Measurements from ENCODE around the gene METTL26. TPM values are rescaled to one million over a fixed set of nuclear protein-coding genes. Genes with fewer than 3 reads are reported as not detected.

Gene METTL26
- total and polyA plus RNA-seq, 9 of the 15 experiments (the other 6 are each of a cell fraction or from before 2014, with no cell fraction given) = 7.3 to 262 (median 80.9) TPM

GRCh38 chr16:624526-625070, 11.5 kb downstream of the METTL26 start:
- BruUV-seq (replicated peaks) = no TSS peak
- ATAC-seq (no peak), DNase-seq (ENCODE audit: extremely low read depth in 1 of 4, low spot score in 3 of 4) (no peak), FAIRE-seq (no peak)
- WGBS (ENCODE audit: insufficient coverage, low coverage, missing lambda C conversion rate) = 74% methylated on average over 10 of the region's 10 CpGs
- peak overlapping the region; percentile 15; the same call in 1 of the 3 replicates for H3K27ac ChIP-seq (ENCODE audit: extremely low read depth, low read depth, low read length)
- H3K27me3 ChIP-seq (ENCODE audit: control insufficient read depth in 2 of 2, insufficient read depth in 2 of 2, low read length in 2 of 2) = no peaks in the 10 kb centered on the region
- no peak overlapping the region for H2AFZ ChIP-seq (ENCODE audit: low read depth, low read length)
- no peak overlapping the region for H3K4me3 ChIP-seq
- H3K79me2 ChIP-seq (ENCODE audit: control insufficient read depth, insufficient read depth, low read length) = peaks cover 17% of the 10 kb centered on the region; the same call in 2 of the 3 replicates
- H3K9ac ChIP-seq (ENCODE audit: insufficient read depth in 1 of 2, low read depth in 2 of 2, low read length in 2 of 2) = peak overlapping the region in 1 of 2 experiments; percentile 70; a peak in 2 of 4 replicates
- ChIA-PET CTCF (ENCODE audit: low intra/inter-chr PET ratio) (no interaction called here), POLR2A (interaction anchor here (0.6 to 2.1 kb wide), 4 partner anchors 12 to 39 kb away, joined by 3 to 8 read pairs (median 4); partner anchors contain the start of gene METTL26)
- H3K36me3 ChIP-seq (ENCODE audit: control insufficient read depth, insufficient read depth, low read length) = peaks cover 23% of the 10 kb centered on the region; the same call in 2 of the 3 replicates
- in situ Hi-C loops (cut with MboI) (no loop called here), intact Hi-C loops (cut with micrococcal nuclease) (no loop called here)
- no peaks in the 10 kb centered on the region for H4K20me1 ChIP-seq (replicated peaks; ENCODE audit: control insufficient read depth, insufficient read depth, low read length)
- H3K4me1 ChIP-seq (replicated peaks in 1 of 2; ENCODE audit: control insufficient read depth in 2 of 2, insufficient read depth in 2 of 2, low read length in 2 of 2) = peaks cover 24 to 89% of the 10 kb centered on the region in 2 experiments
- no peaks in the 10 kb centered on the region for H3K9me1 ChIP-seq (ENCODE audit: control insufficient read depth, insufficient read depth, low read length)
- H3K4me2 ChIP-seq (ENCODE audit: insufficient read depth, low read length) = no peak overlapping the region
- H3K9me3 ChIP-seq (replicated peaks; ENCODE audit: control insufficient read depth, insufficient read depth, low read depth, low read length) = no peaks in the 10 kb centered on the region
- no peak for TF ChIP-seq KDM2B (CRISPR knock-in tag; IDR thresholded peaks at IDR 0.05)
- TF ChIP-seq PRDM10 (IDR thresholded peaks at IDR 0.05; ENCODE audit: partially characterized antibody) = no peak
- no peak for TF ChIP-seq ZNF212 (CRISPR knock-in tag; IDR thresholded peaks at IDR 0.05)
- no peak for TF ChIP-seq ZNF431 (CRISPR knock-in tag; IDR thresholded peaks at IDR 0.05)
- no peak for TF ChIP-seq ZKSCAN8 (CRISPR knock-in tag; IDR thresholded peaks at IDR 0.05)
- TF ChIP-seq HOMEZ (CRISPR knock-in tag; IDR thresholded peaks at IDR 0.05) = no peak
- TF ChIP-seq IRF9 (tag; IDR thresholded peaks at IDR 0.05) = no peak
- no peak for TF ChIP-seq PTBP1 (IDR thresholded peaks at IDR 0.05; ENCODE audit: low read depth, low read length)
- no peak for TF ChIP-seq ZC3H4 (CRISPR knock-in tag; IDR thresholded peaks at IDR 0.05; ENCODE audit: borderline replicate concordance)
- no peak for TF ChIP-seq ZNF274 (IDR thresholded peaks at IDR 0.05; ENCODE audit: borderline replicate concordance, low read depth, low read length)
- TF ChIP-seq ZNF263 (CRISPR knock-in tag; IDR thresholded peaks at IDR 0.05; ENCODE audit: borderline replicate concordance) = no peak
- TF ChIP-seq KLF1 (tag; IDR thresholded peaks at IDR 0.05) = no peak
- no peak for TF ChIP-seq ZNF644 (tag; IDR thresholded peaks at IDR 0.05; ENCODE audit: low read depth)
- TF ChIP-seq ZNF165 (CRISPR knock-in tag; IDR thresholded peaks at IDR 0.05; ENCODE audit: borderline replicate concordance) = no peak
